Fibroblast of gingiva (primary cell): Measurements from ENCODE around the gene TAF11L4.
"Not testable (repeated sequence)": the region's sequence is repeated elsewhere in the genome, so short reads cannot be mapped to it uniquely, and the experiment has no call there.

Experiments
- DNase-seq: peaks from one replicate; pipeline ENCODE4 v3.0.0-alpha.2; 2011; ENCODE audit warnings: low read depth

The TAF11L4 gene

GRCh38 chr5:17521501-17521900 is at the start of gene TAF11L4:
Gene TAF11L4, plus strand, starts transcription at chr5:17521801.
- not testable (repeated sequence) for DNase-seq

GRCh38 chr5:17475064-17475463 is 46.5 kb upstream of the TAF11L4 start:
- DNase-seq: not testable (repeated sequence)

GRCh38 chr5:17477043-17477442 is 44.6 kb upstream of the TAF11L4 start:
- DNase-seq: no peak

GRCh38 chr5:17477573-17478265 is 43.9 kb upstream of the TAF11L4 start:
- DNase-seq: no peak

GRCh38 chr5:17481378-17481777 is 40.2 kb upstream of the TAF11L4 start:
- DNase-seq: no peak

GRCh38 chr5:17482790-17483189 is 38.8 kb upstream of the TAF11L4 start:
- DNase-seq: no peak

GRCh38 chr5:17486464-17487173 is 35.0 kb upstream of the TAF11L4 start:
- DNase-seq: not testable (repeated sequence)

- DNase-seq: no peak
These were observed 34.5 kb upstream of the TAF11L4 start for GRCh38 chr5:17487174-17487512.

- not testable (repeated sequence) for DNase-seq
These were observed 30.3 kb upstream of the TAF11L4 start for GRCh38 chr5:17491257-17491656.

- DNase-seq: no peak
These were observed 28.8 kb upstream of the TAF11L4 start for GRCh38 chr5:17492770-17493169.

GRCh38 chr5:17497446-17497845 is 24.2 kb upstream of the TAF11L4 start:
- DNase-seq: no peak

GRCh38 chr5:17497931-17498330 is 23.7 kb upstream of the TAF11L4 start, which contains the start of gene TAF11L2:
Gene TAF11L2, plus strand, starts transcription at chr5:17498231.
- not testable (repeated sequence) for DNase-seq

GRCh38 chr5:17511775-17512325 is 9.8 kb upstream of the TAF11L4 start:
- no peak for DNase-seq

- not testable (repeated sequence) for DNase-seq
These were observed 4.1 kb upstream of the TAF11L4 start for GRCh38 chr5:17517526-17517925.

- DNase-seq: not testable (repeated sequence)
These were observed 3.5 kb upstream of the TAF11L4 start, which contains the start of gene TAF11L3 for GRCh38 chr5:17518067-17518466. Gene TAF11L3, plus strand, starts transcription at chr5:17518367.

- DNase-seq: not testable (repeated sequence)
These were observed 2.1 kb upstream of the TAF11L4 start for GRCh38 chr5:17519508-17519907.

GRCh38 chr5:17524935-17525334 is 3.3 kb downstream of the TAF11L4 start, which contains the start of gene TAF11L5:
Gene TAF11L5, plus strand, starts transcription at chr5:17525235.
- DNase-seq: not testable (repeated sequence)

- not testable (repeated sequence) for DNase-seq
These were observed 4.9 kb downstream of the TAF11L4 start for GRCh38 chr5:17526504-17526903.

- DNase-seq: not testable (repeated sequence)
These were observed 6.8 kb downstream of the TAF11L4 start, which contains the start of gene TAF11L6 for GRCh38 chr5:17528369-17528768. Gene TAF11L6, plus strand, starts transcription at chr5:17528669.
